Aorta (tissue), 5 donors: Measurements from ENCODE around the gene SLC35F5. TPM values are rescaled to one million over a fixed set of nuclear protein-coding genes. Genes with fewer than 3 reads are reported as not detected.

Source experiments
- ATAC-seq: fragments of 200-7000 bp; cut with Tn5 transposase; one replicate; pipeline ENCODE4 v1.9.1; 2022; ENCODE audit warnings: moderate library complexity; ENCODE audit not compliant: low FRiP score
- DNase-seq, 2 donors: peaks; one replicate each; pipeline ENCODE4 v3.0.0-alpha.2; 2020
- H3K27ac ChIP-seq, 2 donors: one replicate each; pipeline ENCODE4 v1.5.1; 2013; ENCODE audit warnings: low read length in 2 of 2, mild to moderate bottlenecking in 2 of 2, moderate library complexity in 2 of 2, control low read depth in 1 of 2, inconsistent platforms in 1 of 2, low read depth in 1 of 2
- H3K27me3 ChIP-seq, 2 donors: one replicate each; pipeline ENCODE4 v1.6.1; 2013; ENCODE audit warnings: control low read depth in 1 of 2, low read length in 1 of 2, mild to moderate bottlenecking in 1 of 2, moderate library complexity in 1 of 2; ENCODE audit not compliant: insufficient read depth in 2 of 2, control insufficient read depth in 1 of 2
- H3K36me3 ChIP-seq, 2 donors: one replicate each; pipeline ENCODE4 v1.6.1; 2013; ENCODE audit warnings: control low read depth in 1 of 2, low read length in 1 of 2, mild to moderate bottlenecking in 1 of 2; ENCODE audit not compliant: insufficient read depth in 2 of 2, control insufficient read depth in 1 of 2
- H3K4me1 ChIP-seq, 2 donors: one replicate each; pipeline ENCODE4 v1.6.1; 2013; ENCODE audit warnings: low read length in 2 of 2, control low read depth in 1 of 2, mild to moderate bottlenecking in 1 of 2, moderate library complexity in 1 of 2; ENCODE audit not compliant: insufficient read depth in 2 of 2, control insufficient read depth in 1 of 2
- H3K4me3 ChIP-seq, 2 donors: one replicate each; pipeline ENCODE4 v1.5.1; 2013; ENCODE audit warnings: low read length in 2 of 2, control low read depth in 1 of 2, mild to moderate bottlenecking in 1 of 2
- H3K9me3 ChIP-seq: one replicate; pipeline ENCODE4 v1.6.1; 2013; ENCODE audit warnings: mild to moderate bottlenecking, low read length; ENCODE audit not compliant: control insufficient read depth
- whole genome bisulfite sequencing, 2 donors: extraction: QIAGEN DNeasy Blood & Tissue Kit; methylation state at CpG; one replicate each; pipeline ENCODE4 v1.1.7; 2013; 5-methylcytosine and 5-hydroxymethylcytosine counted together
- intact Hi-C, 2 donors: fragments of 100-400 bp; cut with DNase I; formaldehyde crosslinking; loops; one replicate each; pipeline versions ENCODE4 v1.14.2 to v1.15.0; 2022
- long read RNA-seq, 2 donors: library from polyadenylated mRNA; unstranded; transcript quantifications; one replicate each; pipeline ENCODE4 v2.0.0, GENCODE V29; 2020 to 2021
- polyA plus RNA-seq, 2 donors: library from polyadenylated mRNA; stranded (reverse); fragments of 200-250 nt; gene quantifications; one replicate each; pipeline ENCODE4 v1.2.3, GENCODE V29; 2013
- total RNA-seq, 2 donors: library from RNA; stranded (reverse); fragmentation: NEBNext Ultra II Directional; extraction: Animal tissue kit (Norgen Biotek cat#: 25700); gene quantifications; one replicate each; pipeline ENCODE4 v1.2.1, GENCODE V29; 2021
- donor health status: healthy with polysubstance abuse.
- donor health status: Bipolar disorder and iron deficiency.
- donor health status: DM: no; HTN: no; CAD: no.
- donor health status: DM: no; HTN: no; CAD: no.
- donor health status: DM: yes; HTN: yes; CAD: no.

Gene SLC35F5, protein sequence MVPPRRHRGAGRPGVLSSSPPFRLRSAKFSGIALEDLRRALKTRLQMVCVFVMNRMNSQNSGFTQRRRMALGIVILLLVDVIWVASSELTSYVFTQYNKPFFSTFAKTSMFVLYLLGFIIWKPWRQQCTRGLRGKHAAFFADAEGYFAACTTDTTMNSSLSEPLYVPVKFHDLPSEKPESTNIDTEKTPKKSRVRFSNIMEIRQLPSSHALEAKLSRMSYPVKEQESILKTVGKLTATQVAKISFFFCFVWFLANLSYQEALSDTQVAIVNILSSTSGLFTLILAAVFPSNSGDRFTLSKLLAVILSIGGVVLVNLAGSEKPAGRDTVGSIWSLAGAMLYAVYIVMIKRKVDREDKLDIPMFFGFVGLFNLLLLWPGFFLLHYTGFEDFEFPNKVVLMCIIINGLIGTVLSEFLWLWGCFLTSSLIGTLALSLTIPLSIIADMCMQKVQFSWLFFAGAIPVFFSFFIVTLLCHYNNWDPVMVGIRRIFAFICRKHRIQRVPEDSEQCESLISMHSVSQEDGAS
- total RNA-seq (10 to 100 TPM; 73.5 to 82.4 TPM), polyA plus RNA-seq (10 to 100 TPM; 17.4 to 22.6 TPM)
- long read RNA-seq, donor 1, full-length matches to known transcripts: 26 of 40 reads
- long read RNA-seq, donor 1, partial matches to known transcripts: 6 of 40 reads
- long read RNA-seq, donor 1, other reads (novel, unspliced or antisense): 8 of 40 reads
- long read RNA-seq, donor 2, full-length matches to known transcripts: 15 of 23 reads
- long read RNA-seq, donor 2, partial matches to known transcripts: 1 of 23 reads
- long read RNA-seq, donor 2, other reads (novel, unspliced or antisense): 7 of 23 reads

DNA sequence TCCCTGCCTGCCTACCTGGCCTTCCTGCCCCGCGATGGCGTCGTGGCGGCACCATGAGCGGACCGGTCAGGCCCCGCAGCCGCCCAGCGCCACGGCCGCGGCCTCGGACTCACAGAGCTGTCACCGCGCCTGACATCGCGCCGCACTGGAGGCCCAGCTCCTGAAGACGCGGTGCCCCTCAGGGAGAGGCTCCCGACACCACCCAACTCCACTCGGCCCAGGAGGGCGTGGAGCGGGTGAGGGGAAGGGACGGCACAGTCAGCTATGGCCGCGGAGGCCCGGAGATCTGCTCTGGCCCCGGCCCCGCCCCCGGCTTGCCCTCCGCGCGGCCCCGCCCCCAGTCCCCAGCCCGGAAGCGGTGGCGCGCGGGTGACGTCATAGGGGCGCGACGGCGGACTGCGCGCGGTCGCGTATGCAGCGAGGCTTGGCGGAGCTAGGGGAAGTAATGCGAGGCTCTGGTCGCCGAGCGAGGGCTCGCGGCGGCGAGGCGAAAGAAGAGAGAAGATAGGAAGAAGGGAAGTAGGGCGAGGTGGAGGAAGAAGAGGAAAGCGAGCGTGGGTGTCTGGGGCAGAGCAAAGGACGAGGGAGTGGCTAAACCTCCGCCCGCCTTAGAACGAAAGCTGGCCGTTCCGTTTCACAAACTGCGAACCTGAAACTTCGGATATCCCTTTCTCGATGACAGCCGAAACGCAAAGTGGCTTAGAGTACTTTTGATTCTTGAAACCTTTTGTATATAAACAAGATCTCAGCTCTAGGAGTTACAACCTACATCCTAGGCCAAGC, at the start of gene SLC35F5:
Gene SLC35F5, minus strand, starts transcription at position 288 of the 783 bp plus-strand sequence. Its CDS starts 233 bp downstream, at position 55.
- no peaks in the 10 kb centered on the region for H3K9me3 ChIP-seq
- H3K27me3 ChIP-seq: no peaks in the 10 kb centered on the region
- H3K4me1 ChIP-seq: no peaks in the 10 kb centered on the region
- H3K27ac ChIP-seq: peak within 1 kb of the TSS; percentile 68 to 86
- DNase-seq: peak; percentile 95 to 97
- H3K4me3 ChIP-seq: peak within 1 kb of the TSS; percentile 59 to 79
- intact Hi-C loops: loop anchor here (2.0 to 10.0 kb wide), 4 partner anchors 131 to 788 kb away; partner anchors contain the start of gene ACTR3 (in 1 of the 2)
- no peaks in the 10 kb centered on the region for H3K36me3 ChIP-seq
- 0 to 1% methylated on average over 74 to 76 of the region's 76 CpGs for WGBS, 2 donors
- ATAC-seq: peak; percentile 100

DNA sequence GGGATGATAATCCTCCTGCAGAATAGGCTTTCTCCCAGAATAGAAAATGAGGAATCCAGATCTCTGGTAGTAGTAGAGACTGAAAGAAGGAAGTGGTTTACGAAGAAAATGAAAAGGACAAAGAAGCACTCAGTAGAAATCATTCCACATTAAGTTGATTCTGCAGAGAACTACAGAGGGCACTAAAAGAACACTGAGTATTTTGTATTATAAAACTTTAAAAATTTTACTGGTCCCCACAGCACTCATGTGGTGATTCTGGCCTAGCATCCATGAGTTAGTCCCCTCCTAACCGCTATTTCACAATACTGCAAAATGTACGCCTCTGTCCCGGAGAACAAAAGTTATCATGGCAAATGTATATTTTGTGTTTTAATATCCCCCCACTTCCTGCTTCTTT, 42.9 kb upstream of the SLC35F5 start:
- intact Hi-C loops: no loop called here
- H3K9me3 ChIP-seq: peaks cover 2% of the 10 kb centered on the region
- no peaks in the 10 kb centered on the region for H3K4me1 ChIP-seq
- H3K36me3 ChIP-seq: no peaks in the 10 kb centered on the region
- no peak for ATAC-seq
- 82 to 83% methylated on average over 4 of the region's 4 CpGs for WGBS, 2 donors
- H3K27ac ChIP-seq: no peak overlapping the region
- no peak overlapping the region for H3K4me3 ChIP-seq
- no peak for DNase-seq
- H3K27me3 ChIP-seq: no peaks in the 10 kb centered on the region

DNA sequence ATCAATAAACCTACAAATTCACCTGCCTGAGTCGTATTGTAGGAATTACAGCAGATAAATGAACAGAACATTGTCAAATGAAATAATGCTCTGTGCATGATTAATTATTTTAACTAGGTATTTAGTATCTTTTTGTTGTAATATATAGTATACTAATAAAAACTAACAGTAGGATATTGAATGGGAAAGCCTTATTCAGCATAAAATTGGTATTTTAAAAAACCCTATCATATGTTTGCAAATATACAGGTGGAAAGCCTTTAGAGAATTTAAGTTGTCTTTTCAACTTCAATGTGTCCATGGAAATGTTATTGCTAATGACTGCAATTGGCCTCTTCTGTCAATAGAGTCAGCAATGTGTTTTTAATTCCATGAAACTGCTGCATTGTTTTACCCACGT, 40.8 kb upstream of the SLC35F5 start:
- H3K36me3 ChIP-seq: no peaks in the 10 kb centered on the region
- no peaks in the 10 kb centered on the region for H3K4me1 ChIP-seq
- H3K27ac ChIP-seq: no peak overlapping the region
- DNase-seq: no peak
- H3K9me3 ChIP-seq: peaks cover 2% of the 10 kb centered on the region
- WGBS, 2 donors: 48 to 50% methylated on average over 2 of the region's 2 CpGs
- no peak for ATAC-seq
- no peak overlapping the region for H3K4me3 ChIP-seq
- no peaks in the 10 kb centered on the region for H3K27me3 ChIP-seq
- intact Hi-C loops: no loop called here

DNA sequence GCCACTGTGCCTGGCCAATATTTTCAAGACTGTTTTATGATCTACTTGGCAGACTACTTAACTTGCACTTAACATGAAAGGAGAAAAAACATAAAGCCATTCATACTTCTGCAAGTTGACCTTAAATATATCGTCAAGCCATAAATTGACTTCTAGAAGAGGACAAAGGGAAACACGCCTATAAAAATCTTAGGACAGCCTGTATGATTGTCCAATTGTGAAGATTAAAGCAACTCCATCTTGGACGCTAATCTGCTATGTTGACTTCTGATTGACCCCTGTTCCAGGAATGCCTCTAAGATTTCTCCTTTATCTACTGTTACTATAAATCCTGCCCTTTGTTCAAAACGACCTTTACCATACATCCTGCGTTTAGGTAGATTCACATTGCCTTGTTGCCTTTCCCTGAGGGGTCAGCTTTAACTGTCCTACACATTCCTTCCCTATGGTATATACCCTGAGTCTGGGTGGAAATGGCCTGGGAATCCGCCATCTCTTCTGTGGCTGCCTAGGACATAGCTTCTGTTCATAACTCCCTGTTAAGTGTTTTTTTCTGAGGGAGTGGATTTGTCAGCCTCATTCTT, 40.2 kb upstream of the SLC35F5 start:
- Histone ChIP-seq H3K4me3 (no peak overlapping the region), H3K27me3 (no peaks in the 10 kb centered on the region), H3K36me3 (no peaks in the 10 kb centered on the region), H3K4me1 (no peaks in the 10 kb centered on the region), H3K27ac (no peak overlapping the region), H3K9me3 (peaks cover 2% of the 10 kb centered on the region)
- intact Hi-C loops: no loop called here
- DNase-seq (no peak), ATAC-seq (no peak)
- 73 to 74% methylated on average over 6 of the region's 6 CpGs for WGBS, 2 donors

DNA sequence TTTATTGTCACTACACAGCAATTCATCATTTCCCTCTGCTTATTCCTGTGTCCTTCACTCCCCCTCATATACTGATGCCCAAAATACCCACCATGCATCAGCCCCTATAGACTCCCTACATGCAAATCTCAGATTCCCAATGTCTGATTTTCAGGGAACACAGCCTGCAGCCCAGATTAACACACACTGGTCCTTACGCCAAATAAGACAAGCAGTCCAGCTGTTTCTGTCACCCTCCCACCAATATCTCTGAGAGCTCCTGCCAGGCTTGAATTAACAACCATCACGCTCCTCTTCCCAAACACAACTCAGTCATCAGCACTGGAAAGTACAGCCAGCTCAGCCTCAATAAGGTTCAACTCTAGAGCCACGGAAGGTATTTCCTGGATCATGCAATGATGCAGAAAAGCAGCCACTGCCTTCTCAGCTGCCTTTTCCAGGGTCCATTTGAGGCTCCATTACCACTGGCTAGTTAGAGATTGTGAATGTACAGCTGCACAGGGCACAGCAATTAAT, 39.0 kb upstream of the SLC35F5 start:
- no peaks in the 10 kb centered on the region for H3K36me3 ChIP-seq
- no peak for DNase-seq
- no peak overlapping the region for H3K4me3 ChIP-seq
- no peak overlapping the region for H3K27ac ChIP-seq
- no peaks in the 10 kb centered on the region for H3K4me1 ChIP-seq
- intact Hi-C loops: no loop called here
- 59 to 63% methylated on average over 3 of the region's 3 CpGs for WGBS, 2 donors
- peaks cover 2% of the 10 kb centered on the region for H3K9me3 ChIP-seq
- H3K27me3 ChIP-seq: no peaks in the 10 kb centered on the region
- ATAC-seq: no peak

DNA sequence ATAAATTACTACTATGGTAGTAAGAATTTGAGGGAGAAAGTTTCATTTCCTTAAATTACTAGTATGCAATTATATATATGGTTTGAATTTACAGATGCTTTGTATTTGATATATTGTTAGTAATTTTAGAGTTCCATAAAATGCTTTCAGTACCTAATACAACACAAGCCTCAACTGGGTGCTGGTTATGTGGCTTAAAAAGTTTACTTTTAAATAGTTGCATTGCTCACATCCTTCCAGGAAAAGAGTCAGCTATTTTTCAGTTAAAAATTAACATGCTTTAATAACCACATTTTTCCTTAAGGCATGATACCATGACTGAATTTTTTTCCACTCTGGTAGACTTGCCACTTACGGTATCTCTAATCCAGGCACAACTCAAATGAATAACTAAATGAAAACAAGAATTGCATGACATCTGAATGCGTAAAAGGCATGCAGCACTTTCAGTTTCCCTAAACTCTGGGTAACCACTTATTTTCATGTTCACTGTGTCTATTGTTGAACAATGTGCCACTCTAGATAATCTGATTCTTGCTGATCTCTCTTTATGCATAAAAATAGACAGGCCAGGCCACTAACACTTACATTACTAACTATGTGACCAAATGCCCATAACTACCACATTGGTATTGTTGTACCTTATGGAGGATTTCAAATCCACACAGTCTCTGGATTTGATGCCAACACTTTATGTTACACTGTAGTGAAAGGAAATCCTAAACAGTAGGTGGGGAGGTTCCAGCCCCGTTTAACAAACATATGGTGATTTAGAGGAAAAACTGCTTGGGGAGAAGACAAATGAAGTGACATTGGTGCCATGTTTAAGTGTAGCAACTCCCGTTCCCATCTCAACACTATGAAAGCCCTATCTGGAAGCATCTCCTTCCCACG, 35.5 kb upstream of the SLC35F5 start:
- no peak for ATAC-seq
- Histone ChIP-seq H3K4me3 (no peak overlapping the region), H3K4me1 (no peaks in the 10 kb centered on the region), H3K27me3 (no peaks in the 10 kb centered on the region), H3K9me3 (peaks cover 2% of the 10 kb centered on the region), H3K27ac (no peak overlapping the region), H3K36me3 (no peaks in the 10 kb centered on the region)
- WGBS, 2 donors: 46 to 55% methylated on average over 5 of the region's 5 CpGs
- no peak for DNase-seq
- intact Hi-C loops: no loop called here

DNA sequence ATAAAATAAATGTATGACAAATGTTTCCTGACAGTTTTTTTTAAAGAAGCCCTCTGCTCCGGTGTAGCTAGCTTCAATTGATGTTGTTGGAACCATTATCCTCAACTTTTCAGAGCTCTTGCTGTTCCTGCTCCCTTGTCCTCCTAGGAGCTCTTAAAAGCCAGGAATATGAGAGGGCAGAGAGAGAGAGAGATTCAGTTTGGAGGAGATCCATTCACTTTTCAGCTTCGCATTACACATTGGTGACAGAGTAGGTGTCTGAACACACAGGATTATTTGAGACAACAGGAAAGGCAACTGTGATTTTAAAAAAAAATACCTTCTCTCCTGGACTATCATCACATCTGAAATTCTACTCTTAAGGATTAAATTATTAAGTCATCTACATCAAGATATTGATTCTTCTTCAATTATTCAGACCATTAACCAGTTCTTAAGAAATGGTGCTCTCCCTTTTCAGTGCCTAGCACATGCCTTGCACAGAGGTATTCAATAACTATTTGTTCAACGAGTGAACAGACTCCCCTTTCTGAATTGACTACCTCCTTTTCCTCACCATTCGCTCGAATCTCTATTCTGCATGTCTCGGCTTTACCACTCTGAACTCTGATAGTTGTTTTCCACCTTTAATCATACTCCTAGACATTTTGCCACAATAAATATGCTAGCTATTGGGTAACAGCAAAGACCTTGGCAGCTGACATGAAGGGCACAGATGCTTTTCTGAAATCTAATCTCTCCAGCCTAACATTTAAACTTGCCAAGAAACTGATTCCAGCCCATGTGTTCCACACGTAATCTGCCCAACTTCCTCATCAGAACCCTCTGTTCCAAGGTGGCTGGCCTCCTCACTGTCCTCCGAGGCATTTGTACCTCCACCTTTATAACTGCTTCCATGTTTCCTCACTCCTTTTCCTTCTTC, 28.6 kb upstream of the SLC35F5 start:
- no peak overlapping the region for H3K27ac ChIP-seq
- no peak overlapping the region for H3K4me3 ChIP-seq
- DNase-seq: no peak
- ATAC-seq: no peak
- H3K27me3 ChIP-seq: peaks cover 0 to 1% of the 10 kb centered on the region in 2 donors
- no peaks in the 10 kb centered on the region for H3K9me3 ChIP-seq
- H3K4me1 ChIP-seq: peaks cover 0 to 2% of the 10 kb centered on the region in 2 donors
- intact Hi-C loops: no loop called here
- 25 to 36% methylated on average over 8 of the region's 8 CpGs for WGBS, 2 donors
- no peaks in the 10 kb centered on the region for H3K36me3 ChIP-seq
